Vagina (tissue), 2 donors: Measurements from ENCODE around the gene NEO1.

Experiments used
- POLR2A ChIP-seq, 2 donors: fragments of 450-650 bp; IDR thresholded peaks; one replicate each; pipeline ENCODE4 v1.6.1; 2017; ENCODE audit warnings: antibody characterized with exemption in 2 of 2, mild to moderate bottlenecking in 2 of 2, moderate library complexity in 2 of 2
- TF ChIP-seq, protein P1 (sequence below), 3 experiments: fragments of 450-650 bp in 2 of 3; fragments of 200-600 bp in 1 of 3; sonication (generic) in 1 of 3; IDR thresholded peaks; one replicate each; pipeline ENCODE4 v1.5.1; 2017 to 2019; ENCODE audit warnings: antibody characterized with exemption in 3 of 3, mild to moderate bottlenecking in 2 of 3, moderate library complexity in 2 of 3

DNA sequence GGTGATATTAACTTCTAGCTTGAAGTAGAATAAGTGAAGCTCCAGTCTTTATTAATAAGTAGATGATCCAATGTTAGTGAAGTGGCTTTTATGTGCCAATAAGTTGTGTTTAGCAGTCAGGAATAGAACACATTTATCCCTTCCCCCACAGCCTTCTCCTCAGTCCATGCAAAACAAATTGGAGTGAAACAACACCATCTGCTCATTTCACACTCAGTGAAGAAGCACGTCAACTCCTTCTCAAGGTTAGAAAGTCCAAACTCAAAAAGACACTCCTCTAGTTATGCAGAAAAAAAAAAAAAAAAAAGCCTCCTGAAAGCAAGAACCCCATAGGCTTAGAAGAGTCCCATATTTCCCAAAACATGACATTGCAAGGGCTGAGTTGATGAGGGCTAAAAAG is 18.0 kb upstream of the NEO1 start:
- no peak for TF ChIP-seq POLR2A (IDR thresholded peaks at IDR 0.05)
- TF ChIP-seq, protein P1, sequence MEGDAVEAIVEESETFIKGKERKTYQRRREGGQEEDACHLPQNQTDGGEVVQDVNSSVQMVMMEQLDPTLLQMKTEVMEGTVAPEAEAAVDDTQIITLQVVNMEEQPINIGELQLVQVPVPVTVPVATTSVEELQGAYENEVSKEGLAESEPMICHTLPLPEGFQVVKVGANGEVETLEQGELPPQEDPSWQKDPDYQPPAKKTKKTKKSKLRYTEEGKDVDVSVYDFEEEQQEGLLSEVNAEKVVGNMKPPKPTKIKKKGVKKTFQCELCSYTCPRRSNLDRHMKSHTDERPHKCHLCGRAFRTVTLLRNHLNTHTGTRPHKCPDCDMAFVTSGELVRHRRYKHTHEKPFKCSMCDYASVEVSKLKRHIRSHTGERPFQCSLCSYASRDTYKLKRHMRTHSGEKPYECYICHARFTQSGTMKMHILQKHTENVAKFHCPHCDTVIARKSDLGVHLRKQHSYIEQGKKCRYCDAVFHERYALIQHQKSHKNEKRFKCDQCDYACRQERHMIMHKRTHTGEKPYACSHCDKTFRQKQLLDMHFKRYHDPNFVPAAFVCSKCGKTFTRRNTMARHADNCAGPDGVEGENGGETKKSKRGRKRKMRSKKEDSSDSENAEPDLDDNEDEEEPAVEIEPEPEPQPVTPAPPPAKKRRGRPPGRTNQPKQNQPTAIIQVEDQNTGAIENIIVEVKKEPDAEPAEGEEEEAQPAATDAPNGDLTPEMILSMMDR (IDR thresholded peaks at IDR 0.05), result no peak
